H1 (cell line): Measurements from ENCODE around the gene LBR.

Experiments used
- ATF2 ChIP-seq: IDR thresholded peaks from 2 replicates; pipeline ENCODE4 v1.6.1; 2012; ENCODE audit warnings: low read length, inconsistent platforms
- HDAC2 ChIP-seq, 2 experiments: fragments of 300-600 bp in 1 of 2; sonication (generic) in 1 of 2; IDR thresholded peaks; 2 replicates each; pipeline ENCODE4 v1.6.1; 2011 to 2012; ENCODE audit warnings: low read depth in 2 of 2, low read length in 2 of 2, mild to moderate bottlenecking in 2 of 2, moderate library complexity in 2 of 2, borderline replicate concordance in 1 of 2, inconsistent platforms in 1 of 2
- JUND ChIP-seq: IDR thresholded peaks from 2 replicates; pipeline ENCODE4 v1.6.1; 2011; ENCODE audit warnings: mild to moderate bottlenecking, improper control_type of control experiment, low read length
- NRF1 ChIP-seq: IDR thresholded peaks from 2 replicates; pipeline ENCODE4 v1.6.1; 2011; ENCODE audit warnings: mild to moderate bottlenecking, low read depth, low read length, improper control_type of control experiment
- USF2 ChIP-seq: IDR thresholded peaks from 2 replicates; pipeline ENCODE4 v1.6.1; 2011; ENCODE audit warnings: low read length, improper control_type of control experiment
- TF ChIP-seq, protein P1 (sequence below): IDR thresholded peaks from 2 replicates; pipeline ENCODE4 v1.6.1; 2012; ENCODE audit warnings: inconsistent platforms
- TF ChIP-seq, protein P2 (sequence below), 3 experiments: IDR thresholded peaks; 1 replicate in 2 of 3; 2 replicates in 1 of 3; pipeline versions ENCODE4 v1.5.1 to v1.6.1; 2011; ENCODE audit warnings: low read length in 3 of 3, mild to moderate bottlenecking in 3 of 3, inconsistent platforms in 2 of 3, low read depth in 1 of 3, moderate library complexity in 1 of 3; ENCODE audit not compliant: insufficient read depth in 1 of 3; ENCODE audit errors: control extremely low read depth in 1 of 3

DNA sequence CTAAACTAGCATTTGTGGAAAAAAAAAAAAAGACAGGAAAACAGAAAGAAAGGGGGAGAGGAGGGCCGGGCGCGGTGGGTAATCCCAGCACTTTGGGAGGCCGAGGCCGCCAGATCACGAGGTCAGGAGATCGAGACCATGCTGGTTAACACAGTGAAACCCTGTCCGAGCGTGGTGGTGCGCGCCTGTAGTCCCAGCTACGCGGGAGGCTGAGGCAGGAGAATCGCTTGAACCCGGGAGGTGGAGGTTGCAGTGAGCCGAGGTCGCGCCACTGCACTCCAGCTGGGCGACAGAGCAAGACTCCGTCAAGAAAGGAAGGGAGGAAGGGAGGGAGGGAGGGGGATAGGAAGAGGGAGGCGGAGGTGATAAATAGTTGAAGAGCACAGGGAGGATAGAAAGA lies 54.7 kb downstream of the LBR start:
- TF ChIP-seq USF2, result no peak
- TF ChIP-seq JUND, result no peak
- TF ChIP-seq, protein P1, sequence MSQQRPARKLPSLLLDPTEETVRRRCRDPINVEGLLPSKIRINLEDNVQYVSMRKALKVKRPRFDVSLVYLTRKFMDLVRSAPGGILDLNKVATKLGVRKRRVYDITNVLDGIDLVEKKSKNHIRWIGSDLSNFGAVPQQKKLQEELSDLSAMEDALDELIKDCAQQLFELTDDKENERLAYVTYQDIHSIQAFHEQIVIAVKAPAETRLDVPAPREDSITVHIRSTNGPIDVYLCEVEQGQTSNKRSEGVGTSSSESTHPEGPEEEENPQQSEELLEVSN, result no peak
- no peak for TF ChIP-seq HDAC2 (IDR thresholded peaks at IDR 0.05; ENCODE audit: borderline replicate concordance in 1 of 2, low read depth in 2 of 2, low read length in 2 of 2)
- TF ChIP-seq, protein P2, sequence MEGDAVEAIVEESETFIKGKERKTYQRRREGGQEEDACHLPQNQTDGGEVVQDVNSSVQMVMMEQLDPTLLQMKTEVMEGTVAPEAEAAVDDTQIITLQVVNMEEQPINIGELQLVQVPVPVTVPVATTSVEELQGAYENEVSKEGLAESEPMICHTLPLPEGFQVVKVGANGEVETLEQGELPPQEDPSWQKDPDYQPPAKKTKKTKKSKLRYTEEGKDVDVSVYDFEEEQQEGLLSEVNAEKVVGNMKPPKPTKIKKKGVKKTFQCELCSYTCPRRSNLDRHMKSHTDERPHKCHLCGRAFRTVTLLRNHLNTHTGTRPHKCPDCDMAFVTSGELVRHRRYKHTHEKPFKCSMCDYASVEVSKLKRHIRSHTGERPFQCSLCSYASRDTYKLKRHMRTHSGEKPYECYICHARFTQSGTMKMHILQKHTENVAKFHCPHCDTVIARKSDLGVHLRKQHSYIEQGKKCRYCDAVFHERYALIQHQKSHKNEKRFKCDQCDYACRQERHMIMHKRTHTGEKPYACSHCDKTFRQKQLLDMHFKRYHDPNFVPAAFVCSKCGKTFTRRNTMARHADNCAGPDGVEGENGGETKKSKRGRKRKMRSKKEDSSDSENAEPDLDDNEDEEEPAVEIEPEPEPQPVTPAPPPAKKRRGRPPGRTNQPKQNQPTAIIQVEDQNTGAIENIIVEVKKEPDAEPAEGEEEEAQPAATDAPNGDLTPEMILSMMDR (IDR thresholded peaks at IDR 0.05; ENCODE audit: control extremely low read depth in 1 of 3, insufficient read depth in 1 of 3, low read depth in 1 of 3, low read length in 3 of 3), result no peak
- no peak for TF ChIP-seq ATF2
- no peak for TF ChIP-seq NRF1
